GM18861 (cell line): ENCODE results near the gene TRIM47.
"Not testable (repeated sequence)": the region's sequence is repeated elsewhere in the genome, so short reads cannot be mapped to it uniquely, and the experiment has no call there.

Source experiments
- ATAC-seq: cut with Tn5 transposase; IDR thresholded peaks from one replicate; pipeline ENCODE4 v1.9.1; 2021; ENCODE audit not compliant: unreplicated experiment

TRIM47 gene

GRCh38 chr17:75872434-75873351, 5.7 kb downstream of the TRIM47 start:
- ATAC-seq: no peak

DNA sequence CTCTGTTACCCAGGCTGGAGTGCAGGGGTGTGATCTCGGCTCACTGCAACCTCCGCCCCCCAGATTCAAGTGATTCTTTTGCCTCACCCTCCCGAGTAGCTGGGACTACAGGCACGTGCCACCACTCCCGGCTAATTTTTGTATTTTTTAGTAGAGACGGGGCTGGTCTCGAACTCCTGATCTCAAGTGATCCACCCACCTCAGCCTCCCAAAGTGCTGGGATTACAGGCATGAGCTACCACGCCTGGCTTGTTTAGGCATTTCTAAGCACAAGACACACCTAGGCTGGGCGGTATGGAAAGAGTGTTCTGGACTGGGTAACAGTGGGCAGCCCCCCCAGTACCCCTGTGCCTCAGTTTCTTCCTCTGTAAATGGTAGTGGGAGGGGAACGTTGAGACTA, 8.2 kb downstream of the TRIM47 start:
- not testable (repeated sequence) for ATAC-seq

DNA sequence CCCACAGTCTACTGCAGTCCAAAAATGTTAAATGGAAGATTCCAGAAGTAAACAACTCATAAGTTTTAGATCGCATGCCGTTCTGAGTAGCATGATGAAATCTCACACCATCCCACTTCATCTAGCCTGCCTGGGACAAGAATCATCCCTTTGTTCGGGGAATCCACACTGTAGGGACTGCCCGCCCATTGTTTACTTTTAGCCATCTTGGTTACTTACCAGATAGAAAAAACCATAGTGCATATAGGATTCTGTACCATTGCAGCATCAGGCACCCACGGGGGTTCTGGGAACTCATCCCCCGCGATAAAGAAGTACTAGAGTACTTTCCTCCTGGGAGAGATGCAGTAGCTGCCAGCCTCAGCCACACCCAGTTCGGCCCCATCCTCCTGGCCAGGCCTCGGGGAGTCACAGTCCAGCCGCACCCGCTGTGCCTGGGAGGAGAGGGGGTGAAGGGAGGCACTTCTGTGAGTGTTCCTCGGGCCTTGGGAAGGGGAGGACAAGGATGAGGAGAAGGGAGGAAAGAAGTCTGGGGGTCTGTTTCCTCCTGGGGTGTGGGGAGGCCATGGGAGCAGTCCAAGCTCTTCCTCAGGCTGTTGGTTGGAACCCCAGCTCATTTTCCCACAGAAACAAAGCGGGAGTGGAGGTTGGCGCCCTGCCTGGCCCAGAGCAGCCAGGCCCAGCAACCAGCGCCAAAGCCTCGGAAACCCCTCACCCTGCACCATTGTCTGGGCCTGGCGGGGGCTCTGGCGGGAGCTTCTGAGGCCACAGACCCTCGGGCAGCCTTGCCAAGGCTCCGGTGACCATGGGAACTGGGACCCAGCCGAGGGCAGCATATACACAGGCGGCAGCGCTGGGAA, 8.9 kb downstream of the TRIM47 start:
- no peak for ATAC-seq

DNA sequence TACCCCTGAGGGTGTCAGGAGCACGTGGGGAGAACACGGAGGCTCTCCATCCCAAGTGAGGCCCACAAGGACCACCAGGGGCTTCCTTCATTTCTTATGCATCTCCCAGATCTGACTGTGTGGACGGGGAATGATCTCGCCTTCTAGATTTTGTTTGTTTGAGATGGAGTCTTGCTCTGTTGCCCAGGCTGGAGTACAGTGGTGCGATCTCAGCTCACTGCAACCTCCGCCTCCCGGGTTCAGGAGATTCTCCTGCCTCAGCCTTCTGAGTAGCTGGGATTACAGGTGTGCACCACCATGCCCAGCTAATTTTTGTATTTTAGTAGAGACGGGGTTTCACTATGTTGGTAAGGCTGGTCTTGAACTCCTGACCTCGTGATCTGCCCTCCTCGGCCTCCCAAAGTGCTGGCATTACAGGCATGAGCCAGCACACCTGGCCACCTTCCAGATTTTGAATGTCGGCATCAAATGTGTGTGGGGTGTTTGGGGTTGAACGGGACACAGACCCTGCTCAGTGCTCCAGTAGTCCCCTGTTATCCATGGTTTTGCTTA, 9.6 kb downstream of the TRIM47 start:
- ATAC-seq: not testable (repeated sequence)

GRCh38 chr17:75865404-75866188, 12.8 kb downstream of the TRIM47 start:
- not testable (repeated sequence) for ATAC-seq

- peak; percentile 2 for ATAC-seq
Observed at GRCh38 chr17:75864887-75865286, 13.5 kb downstream of the TRIM47 start.

DNA sequence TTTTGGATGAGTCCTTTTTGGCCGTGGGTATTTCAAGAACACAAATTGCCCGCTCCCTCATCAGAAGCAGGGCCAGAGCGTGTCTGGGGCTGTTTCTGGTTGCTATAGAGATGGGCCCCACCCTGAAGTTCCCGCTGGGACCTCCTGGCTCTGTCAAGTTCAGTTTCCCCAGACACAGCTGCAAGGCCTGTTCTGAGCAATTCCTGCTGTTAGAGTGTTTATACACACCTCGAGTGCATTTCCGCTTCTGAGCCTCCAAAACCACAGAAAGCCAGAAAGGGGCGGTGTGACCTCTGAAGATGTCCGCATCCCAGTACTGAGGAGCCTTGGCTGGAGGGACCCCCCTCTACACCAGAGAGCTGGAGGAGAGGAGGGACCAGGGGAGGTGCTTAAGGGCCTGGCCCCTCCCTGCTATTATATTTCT, 13.9 kb downstream of the TRIM47 start:
- ATAC-seq: peak; percentile 70

- ATAC-seq: no peak
Observed at GRCh38 chr17:75861927-75862317, 16.5 kb downstream of the TRIM47 start.

GRCh38 chr17:75859358-75859757, 19.0 kb downstream of the TRIM47 start:
- not testable (repeated sequence) for ATAC-seq

DNA sequence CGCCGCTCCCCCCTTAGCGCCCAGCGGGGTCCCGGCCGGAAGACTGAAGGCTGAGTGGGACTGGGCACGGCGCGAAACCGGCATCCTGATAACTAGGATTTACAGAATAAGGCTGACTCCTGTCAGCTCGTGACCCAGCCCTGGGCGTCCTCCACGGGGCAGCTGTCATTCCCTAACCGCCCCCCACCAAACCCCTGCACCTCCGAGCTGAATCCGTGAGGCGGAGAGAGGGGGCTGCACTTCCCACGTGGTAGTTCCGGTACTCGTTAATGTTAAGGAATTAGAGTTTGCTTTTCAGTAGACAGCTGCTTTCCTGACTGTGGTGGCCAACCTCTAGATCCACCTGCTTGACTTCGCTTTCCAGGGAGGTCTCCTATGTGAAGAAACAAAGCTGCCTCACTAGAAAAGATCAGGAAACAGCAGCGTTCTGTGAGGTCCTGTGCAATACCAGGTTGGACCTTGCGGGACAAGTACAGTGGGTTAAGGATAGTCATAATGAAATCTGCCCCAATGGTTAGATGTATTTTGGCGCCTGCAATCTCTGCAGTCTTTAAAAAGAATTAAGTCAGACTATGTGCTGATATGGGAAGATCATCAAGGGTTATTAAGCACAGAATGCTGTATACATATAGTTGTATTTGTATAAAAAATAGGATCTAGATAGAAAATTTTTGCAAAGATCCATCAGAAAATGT, 22.2 kb downstream of the TRIM47 start:
- ATAC-seq: peak; percentile 19

DNA sequence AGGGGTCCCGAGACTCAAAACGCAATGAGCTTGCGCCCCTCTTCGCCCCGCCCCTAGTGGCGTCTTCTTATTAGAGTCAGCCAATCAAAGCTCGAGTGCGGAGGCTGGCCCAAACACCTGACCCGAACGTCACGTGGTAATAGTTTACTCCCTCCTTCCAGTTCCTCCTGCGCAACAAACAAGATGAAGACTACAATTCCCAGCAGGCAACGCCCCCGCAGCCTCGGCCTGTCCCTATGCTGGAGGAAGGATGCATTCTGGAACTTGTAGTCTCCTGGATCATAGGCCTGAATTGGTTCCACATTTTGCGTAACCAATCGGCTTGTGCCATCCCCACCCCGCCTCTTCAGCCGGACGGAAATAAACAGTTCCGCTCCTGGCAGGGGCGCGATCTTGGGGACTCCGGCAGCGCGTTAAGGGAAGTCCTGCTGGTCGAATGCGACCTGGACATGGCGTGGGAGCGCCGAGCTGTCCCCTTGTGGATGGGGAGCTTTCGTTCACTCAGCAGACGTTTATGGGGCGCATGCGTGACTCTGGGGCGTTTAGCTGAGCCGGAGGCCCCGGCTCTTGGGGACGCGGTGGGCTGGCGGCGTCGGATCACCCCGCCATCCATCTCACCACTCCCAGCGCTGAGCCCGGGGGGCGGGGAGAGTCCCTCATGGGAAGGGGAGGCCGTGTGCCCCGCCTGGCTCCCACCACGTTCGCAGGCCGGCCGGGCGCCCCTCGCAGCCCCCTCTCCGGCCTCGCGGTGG, 22.9 kb downstream of the TRIM47 start, which contains the start of gene WBP2:
WBP2 (minus strand) TSS at position 26 of the 752 bp plus-strand sequence. CDS start 38 bp downstream, outside the sequence.
- peak; percentile 77 for ATAC-seq

- ATAC-seq: no peak
Observed at GRCh38 chr17:75854881-75855309, 23.5 kb downstream of the TRIM47 start.

GRCh38 chr17:75854101-75854748, 24.2 kb downstream of the TRIM47 start:
- no peak for ATAC-seq

- ATAC-seq: no peak
Observed at GRCh38 chr17:75853433-75853832, 24.9 kb downstream of the TRIM47 start.

GRCh38 chr17:75851693-75851991, 26.7 kb downstream of the TRIM47 start:
- not testable (repeated sequence) for ATAC-seq

DNA sequence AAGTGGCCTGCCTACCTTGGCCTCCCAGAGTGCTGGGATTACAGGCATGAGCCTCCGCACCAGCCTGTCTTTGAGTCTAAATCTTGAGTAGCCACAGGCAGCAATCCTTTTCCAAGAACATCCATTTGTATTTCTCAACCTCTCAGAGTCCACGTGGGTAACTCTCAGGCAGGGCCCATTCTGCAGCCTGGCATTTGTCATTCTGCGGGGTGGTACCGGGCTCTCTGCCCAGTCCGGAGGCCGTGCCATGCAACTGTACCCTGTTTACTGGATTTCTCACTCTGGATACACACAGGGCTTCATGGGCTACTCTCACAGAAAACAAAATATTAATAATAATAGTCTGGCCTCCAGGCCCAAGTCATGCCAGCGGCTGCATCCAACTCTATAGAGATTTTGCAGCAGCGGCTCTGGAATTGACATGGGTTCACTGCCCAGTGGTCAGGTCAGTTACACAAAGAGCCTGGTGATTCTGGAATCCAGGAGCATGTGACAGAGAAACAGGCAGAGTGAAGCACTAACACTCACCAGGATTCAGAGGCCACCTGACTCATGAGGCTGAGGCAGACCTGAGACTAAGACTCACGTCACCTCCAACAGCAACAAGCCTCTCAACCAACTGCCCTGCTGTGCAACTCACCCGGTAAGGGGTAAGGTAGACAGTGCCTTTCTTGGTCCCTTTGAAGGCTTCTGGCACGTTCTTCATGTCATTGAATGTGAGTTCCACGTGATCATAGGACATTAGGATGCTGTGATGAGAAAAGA, 27.3 kb downstream of the TRIM47 start:
- ATAC-seq: no peak

GRCh38 chr17:75849724-75850123, 28.7 kb downstream of the TRIM47 start:
- no peak for ATAC-seq

- ATAC-seq: no peak
Observed at GRCh38 chr17:75849279-75849646, 29.1 kb downstream of the TRIM47 start.
